Posterior cingulate gyrus (tissue), 11 donors: Measurements from ENCODE around the gene FAM200B.
"Not testable (repeated sequence)": the region's sequence is repeated elsewhere in the genome, so short reads cannot be mapped to it uniquely, and the experiment has no call there.

Source experiments
- DNase-seq, 10 donors: peaks; one replicate each; pipeline versions ENCODE4 v3.0.0 to v3.0.0-alpha.2; 2020 to 2021; ENCODE audit warnings: mixed read lengths in 3 of 10
- intact Hi-C: fragments of 100-400 bp; cut with DNase I; formaldehyde crosslinking; loops from one replicate; pipeline ENCODE4 v1.15.1; 2023

The FAM200B gene

GRCh38 chr4:15725608-15726007 is 44.0 kb downstream of the FAM200B start:
- intact Hi-C loops = no loop called here
- no peak for DNase-seq

- DNase-seq = no peak
- intact Hi-C loops = loop anchor here (2.0 to 5.0 kb wide), 2 partner anchors 72 to 271 kb away; no protein-coding TSS in a partner anchor
These were observed 48.4 kb downstream of the FAM200B start for GRCh38 chr4:15729910-15730533.

- intact Hi-C loops = loop anchor here (5.0 kb wide), 1 partner anchor 69 kb away; no protein-coding TSS in a partner anchor
- not testable (repeated sequence) for DNase-seq
These were observed 51.4 kb downstream of the FAM200B start for GRCh38 chr4:15733061-15733460.

- DNase-seq = no peak
- intact Hi-C loops = no loop called here
These were observed 53.9 kb downstream of the FAM200B start for GRCh38 chr4:15735536-15735935.

- intact Hi-C loops = no loop called here
These were observed 55.0 kb downstream of the FAM200B start for GRCh38 chr4:15736514-15737050.

GRCh38 chr4:15737255-15737654 is 55.6 kb downstream of the FAM200B start:
- DNase-seq = no peak
- intact Hi-C loops = no loop called here

More at GRCh38 chr4:15736514-15737050, 55.0 kb downstream of the FAM200B start:
- DNase-seq = no peak

- no peak for DNase-seq
These were observed 57.2 kb downstream of the FAM200B start for GRCh38 chr4:15738877-15739276.

More at GRCh38 chr4:15738877-15739276, 57.2 kb downstream of the FAM200B start:
- intact Hi-C loops = no loop called here
